GM19043 (cell line): Measurements from ENCODE around the gene CHRNA7.

Source experiments
- ATAC-seq: cut with Tn5 transposase; IDR thresholded peaks from one replicate; pipeline ENCODE4 v1.9.1; 2021; ENCODE audit warnings: low read depth; ENCODE audit not compliant: unreplicated experiment

CHRNA7 gene

GRCh38 chr15:32060706-32061105 is 30.4 kb downstream of the CHRNA7 start:
- no peak for ATAC-seq

- ATAC-seq: no peak
Observed at GRCh38 chr15:32067115-32067514, 36.8 kb downstream of the CHRNA7 start.

- ATAC-seq: no peak
Observed at GRCh38 chr15:32089851-32090359, 59.6 kb downstream of the CHRNA7 start.

GRCh38 chr15:32091505-32092380 is 61.4 kb downstream of the CHRNA7 start:
- ATAC-seq: no peak

GRCh38 chr15:32096213-32096612 is 65.9 kb downstream of the CHRNA7 start:
- ATAC-seq: no peak

- no peak for ATAC-seq
Observed at GRCh38 chr15:32096916-32097617, 66.8 kb downstream of the CHRNA7 start.

- no peak for ATAC-seq
Observed at GRCh38 chr15:32098033-32098432, 67.7 kb downstream of the CHRNA7 start.

- no peak for ATAC-seq
Observed at GRCh38 chr15:32099097-32099785, 68.9 kb downstream of the CHRNA7 start.

- ATAC-seq: no peak
Observed at GRCh38 chr15:32099956-32100684, 69.8 kb downstream of the CHRNA7 start.

- no peak for ATAC-seq
Observed at GRCh38 chr15:32104061-32104995, 74.0 kb downstream of the CHRNA7 start.

- no peak for ATAC-seq
Observed at GRCh38 chr15:32105258-32106241, 75.2 kb downstream of the CHRNA7 start.

- no peak for ATAC-seq
Observed at GRCh38 chr15:32106401-32107381, 76.4 kb downstream of the CHRNA7 start.

GRCh38 chr15:32107477-32108080 is 77.3 kb downstream of the CHRNA7 start:
- ATAC-seq: no peak

- ATAC-seq: no peak
Observed at GRCh38 chr15:32108661-32109060, 78.3 kb downstream of the CHRNA7 start.

GRCh38 chr15:32112101-32112500 is 81.8 kb downstream of the CHRNA7 start:
- no peak for ATAC-seq

GRCh38 chr15:32113224-32113623 is 82.9 kb downstream of the CHRNA7 start:
- ATAC-seq: no peak

GRCh38 chr15:32117122-32117521 is 86.8 kb downstream of the CHRNA7 start:
- ATAC-seq: no peak
